AG20443 (cell line): ENCODE results near the gene FANCC.

Experiments used
- DNase-seq: peaks from one replicate; pipeline ENCODE4 v3.0.0; 2012; ENCODE audit warnings: low spot score, mixed read lengths

Gene FANCC

GRCh38 chr9:95143591-95144561 lies 173.6 kb downstream of the FANCC start:
- peak; percentile 84 for DNase-seq

DNA sequence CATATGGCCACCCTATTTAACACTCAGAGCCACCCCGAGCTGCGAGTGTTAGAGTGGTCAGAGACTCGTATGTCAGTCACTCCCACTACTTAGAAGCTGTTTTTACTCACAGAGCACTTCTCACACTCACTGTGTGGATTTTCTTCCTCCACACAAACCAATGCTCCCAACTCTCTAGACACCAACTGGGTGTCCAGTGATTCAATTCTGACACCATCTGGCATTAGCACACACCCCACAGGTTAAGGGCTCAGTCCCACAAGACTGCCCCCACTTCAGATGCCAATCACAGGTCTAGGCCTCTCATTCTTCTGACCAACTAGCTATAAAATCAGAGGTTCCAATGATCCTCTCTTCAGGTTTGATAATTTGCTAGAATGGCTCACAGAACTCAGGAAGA lies 174.8 kb downstream of the FANCC start:
- DNase-seq: no peak

DNA sequence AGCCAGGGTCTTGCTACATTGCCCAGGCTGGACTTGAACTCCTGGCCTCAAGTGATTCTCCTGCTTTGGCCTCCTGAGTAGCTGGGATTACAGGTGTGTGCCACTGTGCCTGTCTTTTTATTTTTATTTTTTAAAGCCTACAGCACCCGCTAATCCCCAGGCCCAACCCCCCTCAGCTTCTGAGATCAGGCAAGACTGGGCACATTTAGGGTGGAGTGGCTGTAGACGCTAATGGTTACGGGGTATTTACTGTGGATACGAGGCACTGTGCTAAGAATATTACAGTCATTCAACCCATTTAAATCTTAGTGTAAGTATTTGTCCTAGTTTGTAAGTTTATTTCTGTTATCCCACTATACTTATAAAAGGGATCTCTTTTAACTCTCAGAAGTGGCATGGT lies 175.2 kb downstream of the FANCC start:
- no peak for DNase-seq

GRCh38 chr9:95140821-95141220 lies 176.7 kb downstream of the FANCC start:
- DNase-seq: no peak

- DNase-seq: no peak
These were observed 178.4 kb downstream of the FANCC start for GRCh38 chr9:95139126-95139525.

DNA sequence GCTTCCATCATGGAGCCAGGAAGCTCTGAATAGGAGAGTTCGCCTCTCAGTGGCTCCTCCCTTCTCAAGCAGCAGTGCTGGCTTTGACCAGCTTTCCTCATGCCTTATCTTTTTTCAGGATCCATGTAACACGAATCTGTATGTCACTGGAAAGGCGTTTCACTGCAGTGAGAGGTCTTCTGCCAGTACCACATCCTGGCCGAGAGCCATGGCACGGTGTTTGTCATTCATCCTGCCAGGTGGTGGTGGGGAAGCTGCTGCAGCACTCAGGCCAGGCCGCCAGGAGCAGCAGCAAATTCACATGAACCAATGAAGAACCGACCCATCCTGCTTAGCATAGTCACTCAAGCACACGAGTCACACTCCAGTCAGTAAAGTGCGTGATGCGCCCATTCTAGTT lies 179.0 kb downstream of the FANCC start:
- no peak for DNase-seq

- DNase-seq: no peak
These were observed 179.8 kb downstream of the FANCC start for GRCh38 chr9:95137587-95138145.

DNA sequence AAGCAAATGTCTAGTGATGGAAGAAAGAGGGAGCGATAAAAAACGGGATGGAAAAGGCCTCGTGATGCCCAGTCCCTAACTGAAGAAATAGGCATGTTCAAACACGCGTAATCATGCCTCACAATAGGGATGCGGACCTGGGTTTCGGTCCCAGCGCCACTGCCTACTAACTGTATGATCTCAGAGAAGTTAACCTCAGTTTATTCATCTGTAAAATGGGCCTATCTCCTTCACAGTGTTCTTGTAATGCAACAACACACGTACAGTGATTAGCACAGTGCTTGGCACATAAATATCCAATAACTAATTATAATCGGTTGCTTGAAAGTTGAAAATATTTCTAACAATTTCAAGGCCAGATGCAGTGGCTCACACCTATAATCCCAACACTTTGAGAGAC lies 181.8 kb downstream of the FANCC start:
- no peak for DNase-seq

- no peak for DNase-seq
These were observed 183.0 kb downstream of the FANCC start for GRCh38 chr9:95134457-95134881.

- no peak for DNase-seq
These were observed 184.2 kb downstream of the FANCC start for GRCh38 chr9:95133325-95133705.

DNA sequence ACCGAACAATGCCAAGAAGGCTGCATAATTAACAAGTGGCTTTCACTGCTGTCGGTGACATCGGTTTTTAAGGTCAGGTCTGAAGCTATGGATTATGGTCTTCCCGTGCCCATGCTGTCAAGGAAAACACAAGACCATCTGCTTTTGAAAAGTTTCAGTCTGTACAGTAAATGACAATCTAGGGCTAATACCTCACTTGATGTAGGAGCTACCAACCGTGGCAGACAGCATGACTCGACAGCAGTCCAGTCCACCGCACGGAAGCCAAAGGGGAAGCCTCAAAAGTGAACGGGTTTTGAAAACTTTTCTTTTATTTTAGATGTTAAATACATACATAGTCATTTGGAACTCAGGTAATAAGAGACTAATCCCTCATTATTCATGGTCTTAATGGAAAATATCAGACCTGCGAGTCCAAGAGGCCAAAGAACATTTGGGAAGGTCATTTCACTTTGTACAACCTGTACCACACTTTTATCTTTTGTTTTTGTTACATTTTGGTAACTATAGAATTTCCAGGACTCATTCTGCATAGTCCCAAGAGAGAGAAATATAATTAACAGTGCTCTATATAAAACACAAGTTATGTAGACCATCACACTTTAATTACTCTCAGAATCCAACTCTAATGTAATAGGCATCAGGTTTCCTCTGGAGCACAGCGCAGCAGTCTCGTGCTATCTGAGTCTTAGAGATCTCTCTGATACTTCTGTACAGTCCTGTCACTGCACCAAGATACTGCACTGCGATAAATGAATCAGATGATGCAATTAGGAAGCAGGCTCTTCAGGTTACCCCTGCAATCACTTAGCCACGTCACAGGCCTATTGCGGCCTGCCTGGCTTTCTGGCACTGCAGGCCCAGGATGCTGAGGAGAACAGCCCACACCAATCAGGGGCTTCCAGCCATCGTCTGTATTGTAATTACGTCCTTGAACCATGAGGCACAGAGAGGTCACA lies 184.9 kb downstream of the FANCC start:
- no peak for DNase-seq

DNA sequence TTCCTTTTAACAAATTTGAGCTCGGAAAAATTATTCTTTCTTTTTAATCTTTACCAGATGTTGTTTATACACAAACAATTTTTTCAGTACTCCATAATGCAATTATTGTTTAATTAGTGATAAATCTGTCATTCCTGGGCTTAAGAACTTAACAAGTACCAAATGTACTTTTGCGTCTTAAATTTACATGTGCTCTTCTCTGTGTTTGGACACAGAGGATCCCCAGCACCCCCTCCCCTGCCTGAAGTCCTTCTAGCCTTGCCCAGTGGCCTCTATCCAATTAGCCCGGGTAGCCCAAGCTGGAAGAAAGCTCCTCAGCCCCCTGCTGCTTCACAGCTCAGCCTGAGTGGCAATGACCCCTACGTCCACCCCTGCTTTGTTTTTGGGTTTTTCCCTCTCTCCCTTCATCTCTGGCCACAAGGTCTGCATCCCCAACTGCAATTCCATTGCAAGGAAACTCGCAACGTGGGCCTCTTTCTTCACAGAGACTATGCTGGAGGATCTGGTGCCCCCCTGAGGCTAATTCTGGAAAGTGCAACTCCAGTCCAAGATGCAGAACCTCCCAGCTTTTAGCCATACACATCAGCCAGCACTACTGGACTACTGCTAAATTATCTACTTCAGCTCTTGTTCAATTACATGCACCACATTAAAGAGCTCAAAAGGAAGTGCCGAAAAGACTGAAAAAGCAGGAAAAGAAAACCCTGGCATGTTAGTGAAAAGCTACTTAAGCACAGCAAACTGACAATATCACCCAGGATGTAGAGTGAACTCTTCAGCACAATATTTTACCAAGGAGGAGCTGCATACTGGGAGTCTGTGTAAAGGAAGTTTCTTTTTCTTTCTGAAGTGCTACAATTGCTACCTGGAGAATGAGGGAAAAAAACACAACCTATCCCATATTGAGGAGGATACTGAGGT lies 186.2 kb downstream of the FANCC start:
- DNase-seq: peak; percentile 88

DNA sequence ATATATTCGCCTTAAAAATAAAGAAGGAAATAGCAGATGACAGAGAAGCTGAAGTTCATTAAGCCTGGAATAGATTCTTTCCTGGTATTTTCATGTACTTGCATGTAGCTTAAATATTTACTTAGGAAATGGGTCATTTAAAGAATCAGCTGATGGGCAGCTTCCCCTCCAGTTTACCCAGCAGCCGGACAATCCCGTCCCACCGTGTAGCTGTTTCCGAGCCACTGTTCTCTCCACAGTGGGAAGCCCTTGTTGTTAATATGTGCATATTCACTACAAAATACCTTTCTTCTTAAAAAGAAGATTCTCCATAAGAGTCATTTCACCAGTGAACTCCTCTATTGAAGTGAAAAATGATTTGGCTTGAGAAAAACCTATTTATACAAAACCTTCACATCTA lies 187.0 kb downstream of the FANCC start:
- no peak for DNase-seq

DNA sequence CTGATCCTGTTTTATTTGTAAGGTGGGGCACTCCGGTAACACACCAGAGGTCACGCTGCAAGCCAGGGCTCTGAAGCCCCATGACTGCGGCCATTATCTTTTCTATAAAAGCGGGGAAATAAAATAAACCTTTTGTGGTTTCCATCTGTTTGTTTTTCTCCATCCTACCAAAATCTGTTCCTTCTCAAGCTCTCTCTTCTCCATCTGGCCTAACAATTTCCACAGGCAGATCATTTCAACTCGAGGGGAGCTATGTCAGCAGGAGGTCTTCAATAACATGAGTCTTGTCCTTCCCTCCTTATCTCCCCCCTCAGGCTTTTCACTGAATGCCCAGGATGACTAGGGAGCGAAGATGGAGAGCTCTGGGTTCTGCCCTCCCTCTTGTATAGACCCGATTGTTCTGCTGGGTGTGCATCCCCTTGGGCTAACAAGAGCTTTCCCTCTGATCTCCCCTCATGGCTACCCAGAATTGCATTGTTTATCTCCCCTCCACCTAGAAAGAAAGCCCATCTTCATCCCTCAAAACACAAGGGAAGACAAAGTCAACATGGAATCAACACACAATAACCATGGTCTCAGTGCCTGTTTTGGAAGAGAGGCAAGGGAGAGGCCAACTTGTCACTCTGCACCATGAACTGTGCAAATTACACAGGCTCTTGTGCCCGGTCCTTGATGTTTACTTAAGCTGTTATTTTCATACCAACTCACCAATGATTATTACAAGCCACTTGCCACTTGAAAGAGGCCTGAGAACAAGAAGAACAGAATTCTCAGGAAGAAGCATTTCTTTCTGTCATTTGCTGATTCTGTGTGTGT lies 187.8 kb downstream of the FANCC start:
- no peak for DNase-seq

DNA sequence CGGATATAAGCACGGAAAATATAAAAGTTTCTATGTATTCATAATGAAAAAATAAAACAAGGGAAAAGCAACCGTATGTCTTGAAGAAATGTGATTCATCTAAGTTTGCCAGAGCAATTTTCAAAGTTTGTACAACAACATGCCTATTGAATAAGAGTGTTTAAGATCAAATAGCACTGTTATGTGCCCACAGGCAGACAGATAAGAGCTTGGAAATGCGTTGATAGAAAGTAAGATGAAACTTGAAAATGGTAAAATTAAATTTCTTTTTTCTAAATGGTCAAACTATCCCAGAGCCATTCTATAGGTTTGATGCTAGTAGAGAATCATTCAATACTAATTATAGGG lies 189.4 kb downstream of the FANCC start:
- no peak for DNase-seq

DNA sequence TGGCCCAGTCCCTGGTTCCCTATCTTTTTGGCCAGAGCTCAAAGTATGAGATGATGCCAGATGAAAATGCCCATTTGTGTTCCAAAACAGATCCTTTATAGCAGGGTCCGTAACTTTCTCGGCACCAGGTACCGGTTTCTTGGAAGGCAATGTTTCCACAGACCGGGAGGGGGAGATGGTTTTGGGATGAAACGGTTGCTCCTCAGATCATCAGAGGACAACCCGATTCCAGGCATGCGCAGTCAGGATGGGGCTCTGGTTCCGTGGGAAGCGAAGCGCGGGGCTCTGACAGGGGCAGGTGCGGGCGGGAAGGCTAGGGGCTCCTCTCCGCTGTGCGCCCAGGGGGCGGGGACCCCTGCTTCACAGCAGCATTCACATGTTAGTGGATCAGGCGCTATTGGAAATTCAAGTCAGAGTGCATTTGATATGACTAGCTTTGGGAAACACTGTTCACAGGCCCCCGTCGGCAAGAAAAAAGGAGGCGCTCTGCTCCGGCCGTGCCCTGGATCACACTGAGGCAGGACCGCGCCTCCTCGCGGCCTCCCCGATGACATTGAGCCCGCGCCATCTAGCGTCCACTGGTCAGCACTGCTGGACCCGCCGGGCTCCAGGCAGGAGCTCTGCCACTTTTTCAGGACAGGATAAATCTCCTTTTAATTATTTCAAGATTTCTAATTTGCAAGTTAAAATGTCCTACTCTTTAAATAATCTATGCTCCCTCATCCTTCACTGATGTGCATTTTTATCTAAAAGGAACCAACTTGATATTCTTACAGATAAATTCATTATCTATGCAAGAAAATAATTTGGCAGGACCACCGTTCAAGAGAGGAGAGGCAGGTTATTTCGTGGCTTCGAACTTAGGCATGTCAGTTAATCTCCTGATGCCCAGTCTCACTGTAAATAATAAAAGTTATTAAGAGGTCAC lies 190.0 kb downstream of the FANCC start:
- DNase-seq: peak; percentile 95

- no peak for DNase-seq
These were observed 190.8 kb downstream of the FANCC start for GRCh38 chr9:95126739-95127138.

- no peak for DNase-seq
These were observed 191.9 kb downstream of the FANCC start for GRCh38 chr9:95125652-95126051.

GRCh38 chr9:95124582-95125367 lies 192.7 kb downstream of the FANCC start:
- no peak for DNase-seq
